GM21737 (cell line): Measurements from ENCODE around the gene MYCBP.

Source experiments
- ATAC-seq: cut with Tn5 transposase; IDR thresholded peaks from one replicate; pipeline ENCODE4 v1.9.1; 2021; ENCODE audit warnings: mild to moderate bottlenecking, moderate library complexity; ENCODE audit not compliant: unreplicated experiment

The MYCBP gene

DNA sequence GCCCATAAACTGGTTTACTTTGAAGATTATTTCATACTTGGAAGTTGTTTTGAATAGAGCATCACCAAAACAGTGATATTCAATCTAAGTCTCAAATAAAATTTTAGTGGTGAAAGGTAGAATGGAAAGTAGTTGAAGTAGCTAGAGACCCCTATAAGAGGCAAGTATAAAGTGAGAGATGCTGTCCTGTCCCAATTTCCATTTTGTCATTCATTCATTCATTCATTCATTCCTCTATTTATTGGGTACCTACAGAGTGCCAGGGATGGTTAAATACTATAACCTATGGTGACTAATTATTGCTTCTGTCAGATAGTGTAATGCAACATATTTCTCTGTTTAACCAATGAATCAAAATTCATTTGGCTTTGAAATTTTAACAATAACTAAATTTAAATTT is 46.3 kb downstream of the MYCBP start:
- no peak for ATAC-seq

GRCh38 chr1:38826262-38826661 is 46.9 kb downstream of the MYCBP start:
- no peak for ATAC-seq

- no peak for ATAC-seq
Measured at GRCh38 chr1:38820860-38821259, 52.3 kb downstream of the MYCBP start.

DNA sequence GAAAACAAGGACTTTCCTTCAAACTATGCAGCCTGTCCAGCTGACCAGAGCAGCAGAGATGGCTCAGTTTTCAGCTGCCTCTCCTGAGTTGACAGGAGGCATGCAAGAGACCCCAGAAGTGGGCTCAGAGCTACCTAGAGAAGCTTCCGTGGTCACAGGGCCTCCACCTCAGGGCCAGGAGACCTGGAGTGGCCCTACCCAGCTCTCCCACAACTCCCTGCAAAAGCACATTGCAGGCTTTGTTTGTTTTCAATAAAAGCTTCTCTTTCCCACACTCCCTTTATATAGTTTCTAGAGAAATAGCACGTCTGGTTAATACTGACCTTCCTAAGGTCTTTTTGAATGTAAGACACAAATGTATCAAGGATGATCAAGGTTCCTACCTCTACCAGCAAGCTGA is 53.6 kb downstream of the MYCBP start:
- ATAC-seq, result no peak

GRCh38 chr1:38819040-38819439 is 54.1 kb downstream of the MYCBP start:
- no peak for ATAC-seq

DNA sequence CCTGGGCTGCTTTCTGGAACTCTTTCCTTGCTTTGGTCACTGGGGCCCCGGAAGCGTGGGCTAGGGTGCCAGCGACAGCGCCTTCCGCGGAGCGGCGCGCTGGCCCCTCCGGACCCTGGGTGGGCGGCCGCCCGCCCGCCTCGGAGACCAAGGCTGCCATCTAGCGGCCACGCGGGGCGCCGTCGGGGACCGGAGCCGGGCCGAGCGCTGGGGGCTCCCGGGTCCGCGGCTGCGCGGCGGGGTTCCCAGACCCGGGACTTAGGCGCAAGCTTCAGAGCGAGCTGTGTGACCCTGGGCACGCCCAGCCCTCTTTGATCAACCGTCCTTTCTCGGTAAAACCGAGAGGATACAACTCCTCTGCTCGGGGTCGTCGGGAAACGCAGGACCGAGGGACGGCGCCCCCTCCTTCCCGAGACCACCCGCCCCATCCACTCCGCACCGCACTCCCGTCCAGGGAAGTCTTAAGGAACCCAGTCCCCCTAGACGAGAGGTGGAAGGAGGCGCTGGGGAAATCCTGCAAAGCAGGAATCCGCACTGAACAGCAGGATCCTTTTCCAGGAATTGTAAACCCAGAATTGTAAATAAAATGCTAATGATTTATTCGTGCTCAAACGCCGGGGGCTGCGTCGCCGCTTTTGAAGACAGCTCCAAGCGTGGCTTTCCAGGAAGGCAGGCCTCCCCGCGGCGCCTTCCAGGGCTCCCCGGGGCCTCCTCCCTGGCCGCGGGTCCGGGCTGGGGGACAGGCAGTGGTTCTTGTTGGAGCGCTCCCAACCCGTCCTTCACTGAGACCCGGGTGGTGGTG is 54.8 kb downstream of the MYCBP start:
- no peak for ATAC-seq

GRCh38 chr1:38817267-38818174 is 55.6 kb downstream of the MYCBP start:
- ATAC-seq, result no peak

GRCh38 chr1:38815903-38816627 is 57.1 kb downstream of the MYCBP start:
- peak; percentile 75 for ATAC-seq

- no peak for ATAC-seq
Measured at GRCh38 chr1:38814984-38815464, 58.1 kb downstream of the MYCBP start.

DNA sequence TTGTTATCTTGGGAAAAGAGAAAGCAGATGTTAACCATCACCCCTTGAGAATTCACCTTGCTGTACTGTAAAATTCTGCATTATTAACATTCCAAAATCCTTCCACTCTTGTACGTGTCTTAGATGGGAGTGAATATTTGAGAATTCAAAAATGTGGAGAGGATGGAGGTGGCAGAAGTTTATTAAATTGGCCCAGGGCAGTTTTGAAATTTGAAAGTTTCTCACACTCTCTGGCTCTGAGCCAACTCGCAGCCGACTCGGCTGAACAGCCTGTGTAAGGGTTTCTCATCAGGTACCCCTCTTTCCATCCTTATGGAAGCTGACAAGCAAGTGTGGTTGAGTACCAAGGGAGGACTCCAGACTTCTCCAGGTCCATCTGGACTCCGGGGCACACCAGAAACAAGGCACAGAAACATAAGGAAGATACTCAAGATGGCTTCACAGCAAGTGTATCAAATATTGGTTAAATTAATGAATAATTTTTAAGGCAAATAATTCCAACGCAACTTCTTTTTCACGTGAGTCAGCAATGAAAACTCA is 58.6 kb downstream of the MYCBP start:
- ATAC-seq, result no peak

DNA sequence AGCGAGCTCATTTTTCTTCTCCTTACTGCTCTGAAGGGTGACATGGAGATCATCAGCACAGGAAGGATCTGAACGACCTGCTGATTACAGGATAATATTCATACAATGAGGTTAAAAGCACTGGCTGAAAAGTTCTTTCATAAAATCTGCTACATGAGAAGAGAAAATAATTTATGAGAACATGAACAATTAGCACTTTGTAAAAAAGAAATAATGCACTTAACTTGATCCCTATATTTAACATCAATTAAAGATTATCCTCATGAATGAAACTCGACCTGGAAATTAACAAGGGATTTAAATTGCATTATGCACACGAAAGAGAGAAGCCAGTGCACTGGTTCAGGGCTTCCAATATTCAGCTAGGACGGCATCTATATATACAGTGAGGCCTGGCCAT is 60.2 kb downstream of the MYCBP start:
- ATAC-seq, result no peak
